GM23338 (cell line): ENCODE results near the gene TP53I13. TPM values are rescaled to one million over a fixed set of nuclear protein-coding genes. Genes with fewer than 3 reads are reported as not detected.
"Not testable (repeated sequence)": the region's sequence is repeated elsewhere in the genome, so short reads cannot be mapped to it uniquely, and the experiment has no call there.

Experiments
- ATAC-seq: fragments of 200-7000 bp; cut with Tn5 transposase; 3 replicates; pipeline ENCODE4 v1.9.1; 2020
- DNase-seq: peaks from one replicate; pipeline ENCODE4 v3.0.0-alpha.2; 2015; ENCODE audit warnings: low spot score
- H2AFZ ChIP-seq: fragments of 200-600 bp; sonication (generic); 2 replicates; pipeline ENCODE4 v1.8.0; 2016; ENCODE audit warnings: antibody characterized with exemption, mild to moderate bottlenecking, moderate library complexity
- H3F3A ChIP-seq: fragments of 200-600 bp; sonication (generic); replicated peaks from 2 replicates; pipeline ENCODE4 v1.8.0; 2017; ENCODE audit warnings: antibody characterized with exemption, mixed run types, low read depth
- H3K27ac ChIP-seq: fragments of 200-600 bp; sonication (generic); 2 replicates; pipeline ENCODE4 v1.6.1; 2016; ENCODE audit warnings: low read depth
- H3K27me3 ChIP-seq: fragments of 200-600 bp; sonication (generic); 2 replicates; pipeline ENCODE4 v1.8.0; 2016; ENCODE audit warnings: mild to moderate bottlenecking, mixed run types, moderate library complexity; ENCODE audit not compliant: insufficient read depth
- H3K36me3 ChIP-seq: fragments of 200-600 bp; sonication (generic); 2 replicates; pipeline ENCODE4 v1.8.0; 2016; ENCODE audit warnings: mild to moderate bottlenecking; ENCODE audit not compliant: insufficient read depth
- H3K4me1 ChIP-seq: fragments of 200-600 bp; sonication (generic); 2 replicates; pipeline ENCODE4 v1.8.0; 2016; ENCODE audit warnings: mild to moderate bottlenecking, moderate library complexity; ENCODE audit not compliant: insufficient read depth
- H3K4me2 ChIP-seq: fragments of 200-600 bp; sonication (generic); 2 replicates; pipeline ENCODE4 v1.7.1; 2017; ENCODE audit warnings: mixed run types
- H3K4me3 ChIP-seq: fragments of 200-600 bp; sonication (generic); 2 replicates; pipeline ENCODE4 v1.6.1; 2016; ENCODE audit warnings: mixed run types
- H3K79me2 ChIP-seq: fragments of 200-600 bp; sonication (generic); replicated peaks from 2 replicates; pipeline ENCODE4 v1.8.0; 2017; ENCODE audit warnings: mild to moderate bottlenecking; ENCODE audit not compliant: insufficient read depth
- H3K9me2 ChIP-seq: fragments of 200-600 bp; sonication (generic); 2 replicates; pipeline ENCODE4 v1.8.0; 2017; ENCODE audit not compliant: insufficient read depth
- H4K20me1 ChIP-seq: fragments of 200-600 bp; sonication (generic); replicated peaks from 2 replicates; pipeline ENCODE4 v1.8.0; 2017; ENCODE audit warnings: mild to moderate bottlenecking; ENCODE audit not compliant: insufficient read depth
- H3K27ac Mint-ChIP-seq: 2 replicates; pipeline ENCODE4 v1.8.0; 2020; ENCODE audit warnings: inconsistent platforms, mild to moderate bottlenecking, moderate library complexity, mixed read lengths
- H3K27me3 Mint-ChIP-seq: 3 replicates; pipeline ENCODE4 v1.8.0; 2022; ENCODE audit warnings: low read depth, mild to moderate bottlenecking, moderate library complexity, mixed read lengths, inconsistent platforms; ENCODE audit not compliant: insufficient read depth, poor library complexity
- H3K36me3 Mint-ChIP-seq: 3 replicates; pipeline ENCODE4 v1.8.0; 2021; ENCODE audit warnings: low read depth, mild to moderate bottlenecking, inconsistent platforms, moderate library complexity, mixed read lengths
- H3K4me1 Mint-ChIP-seq: 3 replicates; pipeline ENCODE4 v1.8.0; 2020; ENCODE audit warnings: mild to moderate bottlenecking, inconsistent platforms, mixed read lengths
- H3K4me3 Mint-ChIP-seq: 3 replicates; pipeline ENCODE4 v1.8.0; 2021; ENCODE audit warnings: moderate library complexity, mild to moderate bottlenecking, inconsistent platforms, mixed read lengths
- H3K9me3 Mint-ChIP-seq: 3 replicates; pipeline ENCODE4 v1.8.0; 2020; ENCODE audit warnings: moderate library complexity, mild to moderate bottlenecking, inconsistent platforms, mixed read lengths
- CREB1 ChIP-seq: fragments of 250-450 bp; sonication (Bioruptor Pico); IDR thresholded peaks from 2 replicates; pipeline ENCODE4 v1.5.0; 2020; ENCODE audit warnings: low read depth, mild to moderate bottlenecking, moderate library complexity
- CTCF ChIP-seq, 2 experiments: fragments of 200-600 bp in 1 of 2; sonication (generic) in 1 of 2; conservative IDR thresholded peaks; 2 replicates each; pipeline versions ENCODE4 v1.5.1 to v1.6.1; 2016 to 2017; ENCODE audit warnings: antibody characterized with exemption in 2 of 2, low read depth in 2 of 2, mild to moderate bottlenecking in 2 of 2, moderate library complexity in 1 of 2
- EZH2 ChIP-seq: fragments of 200-600 bp; sonication (generic); IDR thresholded peaks from one replicate; pipeline ENCODE4 v1.8.0; 2017; ENCODE audit warnings: antibody characterized with exemption, mild to moderate bottlenecking, low read depth; ENCODE audit not compliant: unreplicated experiment
- JUNB ChIP-seq: IDR thresholded peaks from one replicate; pipeline ENCODE4 v1.6.1; 2016; ENCODE audit warnings: antibody characterized with exemption; ENCODE audit not compliant: unreplicated experiment
- NANOG ChIP-seq: IDR thresholded peaks from 2 replicates; pipeline ENCODE4 v1.6.1; 2016; ENCODE audit warnings: antibody characterized with exemption, borderline replicate concordance
- POLR2AphosphoS5 ChIP-seq: IDR thresholded peaks from 2 replicates; pipeline ENCODE4 v1.6.1; 2016; ENCODE audit warnings: antibody characterized with exemption, low read depth
- REST ChIP-seq: IDR thresholded peaks from one replicate; pipeline ENCODE4 v1.6.1; 2018; ENCODE audit warnings: antibody characterized with exemption; ENCODE audit not compliant: unreplicated experiment
- STAT1 ChIP-seq: IDR thresholded peaks from one replicate; pipeline ENCODE4 v1.6.1; 2016; ENCODE audit warnings: antibody characterized with exemption; ENCODE audit not compliant: unreplicated experiment
- ZNF114 ChIP-seq: fragments of 250-450 bp; sonication (Bioruptor Pico); IDR thresholded peaks from 2 replicates; pipeline ENCODE4 v1.5.0; 2020; ENCODE audit warnings: mild to moderate bottlenecking, moderate library complexity
- ZNF331 ChIP-seq: fragments of 250-450 bp; sonication (Bioruptor Pico); IDR thresholded peaks from 2 replicates; pipeline ENCODE4 v1.5.0; 2020; ENCODE audit warnings: low read depth, mild to moderate bottlenecking, moderate library complexity
- polyA plus RNA-seq: library from polyadenylated mRNA; unstranded; fragments of >200 nt; fragmentation: Nextera tagmentation; extraction: Ambion mirVana; gene quantifications from 2 replicates; pipeline ENCODE4 v1.2.1, GENCODE V29; 2016
- total RNA-seq: library from RNA; depleted of rRNA; stranded (reverse); fragments of >200 nt; shearing (Covaris generic); gene quantifications from 2 replicates; pipeline ENCODE4 v1.2.3, GENCODE V29; 2014

TP53I13 gene
- total and polyA plus RNA-seq, 2 experiments from 2014 or later = 21.0 to 38.9 TPM

GRCh38 chr17:29557739-29558116 lies 10.8 kb upstream of the TP53I13 start:
- Mint-ChIP-seq H3K9me3 (no peaks in the 10 kb centered on the region), H3K4me3 (no peak overlapping the region), H3K27me3 (peaks cover 8% of the 10 kb centered on the region), H3K27ac (no peak overlapping the region), H3K4me1 (peaks cover 2% of the 10 kb centered on the region; the same call in 1 of the 3 replicates), H3K36me3 (no peaks in the 10 kb centered on the region; the same call in 2 of the 3 replicates)
- DNase-seq (no peak), ATAC-seq (no peak)
- no peaks in the 10 kb centered on the region for H4K20me1 ChIP-seq
- no peak overlapping the region for H2AFZ ChIP-seq
- no peak overlapping the region for H3K27ac ChIP-seq
- H3K4me1 ChIP-seq = no peaks in the 10 kb centered on the region
- TF ChIP-seq JUNB (no peak), EZH2 (no peak), CREB1 (CRISPR knock-in tag) (no peak), REST (no peak), STAT1 (no peak), ZNF114 (CRISPR knock-in tag) (no peak), POLR2AphosphoS5 (no peak)
- no peaks in the 10 kb centered on the region for H3K9me2 ChIP-seq
- no peak overlapping the region for H3K4me3 ChIP-seq
- no peaks in the 10 kb centered on the region for H3K79me2 ChIP-seq
- no peaks in the 10 kb centered on the region for H3K36me3 ChIP-seq
- no peaks in the 10 kb centered on the region for H3K27me3 ChIP-seq
- H3F3A ChIP-seq = no peaks in the 10 kb centered on the region
- no peak overlapping the region for H3K4me2 ChIP-seq

GRCh38 chr17:29558139-29558538 lies 10.4 kb upstream of the TP53I13 start:
- H2AFZ ChIP-seq, H3K4me2 ChIP-seq, DNase-seq, H3K4me1 Mint-ChIP-seq, H3K27ac ChIP-seq, H3K4me1 ChIP-seq, H3K4me3 ChIP-seq, H3K27ac Mint-ChIP-seq, H3K27me3 Mint-ChIP-seq, H3K9me3 Mint-ChIP-seq, ATAC-seq, H3K36me3 ChIP-seq, H3K36me3 Mint-ChIP-seq, H3K9me2 ChIP-seq, H3F3A ChIP-seq, H3K27me3 ChIP-seq, H3K79me2 ChIP-seq, H4K20me1 ChIP-seq, H3K4me3 Mint-ChIP-seq: not testable (repeated sequence)

GRCh38 chr17:29559640-29560039 lies 8.9 kb upstream of the TP53I13 start:
- H3K9me3 Mint-ChIP-seq = no peaks in the 10 kb centered on the region
- TF ChIP-seq CTCF (conservative IDR thresholded peaks at IDR 0.05; ENCODE audit: low read depth in 2 of 2) (no peak), ZNF331 (CRISPR knock-in tag) (no peak), EZH2 (no peak), ZNF114 (CRISPR knock-in tag) (no peak), POLR2AphosphoS5 (no peak), NANOG (no peak)

More at GRCh38 chr17:29559640-29560039, 8.9 kb upstream of the TP53I13 start:
- DNase-seq = no peak
- H3K4me1 Mint-ChIP-seq = peaks cover 2% of the 10 kb centered on the region; the same call in 1 of the 3 replicates
- H3K27me3 Mint-ChIP-seq = peaks cover 16% of the 10 kb centered on the region
- no peak overlapping the region for H3K4me3 Mint-ChIP-seq
- Histone ChIP-seq H3K4me2 (no peak overlapping the region), H3K27me3 (peaks cover 9% of the 10 kb centered on the region), H3K9me2 (no peaks in the 10 kb centered on the region), H3F3A (no peaks in the 10 kb centered on the region), H3K36me3 (no peaks in the 10 kb centered on the region), H3K79me2 (no peaks in the 10 kb centered on the region), H3K4me3 (no peak overlapping the region), H3K27ac (no peak overlapping the region), H2AFZ (no peak overlapping the region), H4K20me1 (no peaks in the 10 kb centered on the region), H3K4me1 (no peaks in the 10 kb centered on the region)
- ATAC-seq = no peak
- H3K27ac Mint-ChIP-seq = no peak overlapping the region
- no peaks in the 10 kb centered on the region; the same call in 2 of the 3 replicates for H3K36me3 Mint-ChIP-seq
